Smooth muscle cell (in vitro differentiated cells): Measurements from ENCODE around the gene ISL1. TPM values are rescaled to one million over a fixed set of nuclear protein-coding genes. Genes with fewer than 3 reads are reported as not detected.

Source experiments
- DNase-seq: peaks from one replicate; lab custom pipeline; 2025; ENCODE audit not compliant: unreplicated experiment; lab: John Stamatoyannopoulos, UW
- H2AFZ ChIP-seq: fragments of 200-600 bp; sonication (generic); 2 replicates; pipeline ENCODE4 v1.6.0; 2016; ENCODE audit warnings: antibody characterized with exemption, low read depth, mild to moderate bottlenecking
- H3F3A ChIP-seq: fragments of 200-600 bp; sonication (generic); 2 replicates; pipeline ENCODE4 v1.6.0; 2017; ENCODE audit warnings: antibody characterized with exemption, low read depth
- H3K27ac ChIP-seq: fragments of 200-600 bp; sonication (generic); 2 replicates; pipeline ENCODE4 v1.5.1; 2016; ENCODE audit warnings: low read depth, mild to moderate bottlenecking
- H3K27me3 ChIP-seq: fragments of 200-600 bp; sonication (generic); 2 replicates; pipeline ENCODE4 v1.6.1; 2016; ENCODE audit warnings: low read depth, mild to moderate bottlenecking
- H3K36me3 ChIP-seq: fragments of 200-600 bp; sonication (generic); 2 replicates; pipeline ENCODE4 v1.5.1; 2016; ENCODE audit warnings: low read depth
- H3K4me1 ChIP-seq: fragments of 200-600 bp; sonication (generic); 2 replicates; pipeline ENCODE4 v1.5.1; 2016; ENCODE audit warnings: low read depth
- H3K4me2 ChIP-seq: fragments of 200-600 bp; sonication (generic); 2 replicates; pipeline ENCODE4 v1.6.0; 2016; ENCODE audit warnings: mild to moderate bottlenecking
- H3K4me3 ChIP-seq: fragments of 200-600 bp; sonication (generic); 2 replicates; pipeline ENCODE4 v1.5.1; 2016; ENCODE audit warnings: mild to moderate bottlenecking
- H3K79me2 ChIP-seq: fragments of 200-600 bp; sonication (generic); 2 replicates; pipeline ENCODE4 v1.6.0; 2016; ENCODE audit warnings: low read depth, mild to moderate bottlenecking
- H3K9ac ChIP-seq: fragments of 200-600 bp; sonication (generic); 2 replicates; pipeline ENCODE4 v1.6.0; 2016; ENCODE audit warnings: low read depth
- H3K9me3 ChIP-seq: fragments of 200-600 bp; sonication (generic); replicated peaks from 2 replicates; pipeline ENCODE4 v1.5.1; 2016; ENCODE audit warnings: low read depth
- H4K20me1 ChIP-seq: fragments of 200-600 bp; sonication (generic); 2 replicates; pipeline ENCODE4 v1.6.0; 2016; ENCODE audit warnings: low read depth
- CTCF ChIP-seq: fragments of 200-600 bp; sonication (generic); IDR thresholded peaks from 2 replicates; pipeline ENCODE4 v1.5.1; 2017; ENCODE audit warnings: borderline replicate concordance, mild to moderate bottlenecking, antibody characterized with exemption; ENCODE audit not compliant: insufficient read depth, poor library complexity, severe bottlenecking
- whole genome bisulfite sequencing: methylation state at CpG from one replicate; pipeline ENCODE4 v1.1.7; 2016; ENCODE audit warnings: low lambda C conversion rate; 5-methylcytosine and 5-hydroxymethylcytosine counted together
- polyA plus RNA-seq: library from polyadenylated mRNA; unstranded; fragments of >200 nt; fragmentation: Nextera tagmentation; extraction: Ambion mirVana; gene quantifications from 2 replicates; pipeline ENCODE4 v1.2.1, GENCODE V29; 2016
- total RNA-seq: library from RNA; depleted of rRNA; stranded (reverse); fragments of >200 nt; gene quantifications from 2 replicates; pipeline ENCODE4 v1.2.3, GENCODE V29; 2014

Gene ISL1
- total and polyA plus RNA-seq, 2 experiments from 2014 or later, result 3.6 to 16.0 TPM

GRCh38 chr5:51387884-51388275 lies 4.6 kb downstream of the ISL1 start:
- peaks cover 16% of the 10 kb centered on the region for H3K4me1 ChIP-seq

GRCh38 chr5:51388488-51389287 lies 5.4 kb downstream of the ISL1 start:
- peaks cover 19% of the 10 kb centered on the region for H3K4me1 ChIP-seq
- no peak overlapping the region for H3K27ac ChIP-seq
- peaks cover 36% of the 10 kb centered on the region for H3K79me2 ChIP-seq
- no peak overlapping the region for H2AFZ ChIP-seq
- H3K4me3 ChIP-seq, result peak overlapping the region; percentile 75
- no peaks in the 10 kb centered on the region for H3K36me3 ChIP-seq
- H3F3A ChIP-seq, result no peaks in the 10 kb centered on the region
- H3K9ac ChIP-seq, result peak overlapping the region; percentile 19
- H3K27me3 ChIP-seq, result peaks cover 97% of the 10 kb centered on the region
- no peaks in the 10 kb centered on the region for H3K9me3 ChIP-seq
- DNase-seq, result no peak
- peak overlapping the region; percentile 90 for H3K4me2 ChIP-seq
- H4K20me1 ChIP-seq, result peaks cover 3% of the 10 kb centered on the region
- WGBS, result 9% methylated on average over 12 of the region's 12 CpGs
- no peak for TF ChIP-seq CTCF

More at GRCh38 chr5:51387884-51388275, 4.6 kb downstream of the ISL1 start:
- no peak overlapping the region for H3K27ac ChIP-seq
- H3K9me3 ChIP-seq, result no peaks in the 10 kb centered on the region
- H3K4me2 ChIP-seq, result peak overlapping the region; percentile 90
- no peak for TF ChIP-seq CTCF
- H3K9ac ChIP-seq, result peak overlapping the region; percentile 2
- DNase-seq, result no peak
- no peaks in the 10 kb centered on the region for H3F3A ChIP-seq
- peaks cover 92% of the 10 kb centered on the region for H3K27me3 ChIP-seq
- H3K36me3 ChIP-seq, result no peaks in the 10 kb centered on the region
- H3K4me3 ChIP-seq, result peak overlapping the region; percentile 75
- 19% methylated on average over 10 of the region's 10 CpGs for WGBS
- no peak overlapping the region for H2AFZ ChIP-seq
- H3K79me2 ChIP-seq, result peaks cover 36% of the 10 kb centered on the region
- H4K20me1 ChIP-seq, result peaks cover 3% of the 10 kb centered on the region

GRCh38 chr5:51389288-51389576 lies 6.0 kb downstream of the ISL1 start:
- Histone ChIP-seq H3K4me1 (peaks cover 19% of the 10 kb centered on the region), H2AFZ (no peak overlapping the region), H4K20me1 (peaks cover 3% of the 10 kb centered on the region), H3K4me3 (peak overlapping the region; percentile 75), H3K27ac (no peak overlapping the region), H3K4me2 (peak overlapping the region; percentile 90), H3K36me3 (no peaks in the 10 kb centered on the region), H3K79me2 (peaks cover 35% of the 10 kb centered on the region), H3K9ac (peak overlapping the region; percentile 19), H3K9me3 (no peaks in the 10 kb centered on the region), H3K27me3 (peaks cover 97% of the 10 kb centered on the region), H3F3A (no peaks in the 10 kb centered on the region)
- WGBS, result 2% methylated on average over 15 of the region's 17 CpGs
- TF ChIP-seq CTCF, result no peak
- no peak for DNase-seq
